DOHH2 (cell line): Measurements from ENCODE around the gene OPA3.

ENCODE experiments used
- H3F3A ChIP-seq: fragments of 200-600 bp; sonication (generic), shearing (Covaris generic); 2 replicates; pipeline ENCODE4 v1.6.0; 2016; ENCODE audit warnings: antibody characterized with exemption, mild to moderate bottlenecking; ENCODE audit not compliant: control insufficient read depth, insufficient read depth
- H3K27ac ChIP-seq: fragments of 200-600 bp; sonication (generic); 2 replicates; pipeline ENCODE4 v1.5.1; 2014; ENCODE audit warnings: low read depth, mild to moderate bottlenecking, low read length, moderate library complexity
- H3K27me3 ChIP-seq: fragments of 200-600 bp; sonication (generic); 2 replicates; pipeline ENCODE4 v1.6.1; 2014; ENCODE audit warnings: mild to moderate bottlenecking, low read length, mixed read lengths; ENCODE audit not compliant: control insufficient read depth
- H3K36me3 ChIP-seq: fragments of 200-600 bp; sonication (generic); 2 replicates; pipeline ENCODE4 v1.6.1; 2014; ENCODE audit warnings: mild to moderate bottlenecking, low read length, moderate library complexity, mixed read lengths; ENCODE audit not compliant: control insufficient read depth
- H3K4me1 ChIP-seq: fragments of 200-600 bp; sonication (generic); 2 replicates; pipeline ENCODE4 v1.6.1; 2014; ENCODE audit warnings: mild to moderate bottlenecking, low read length, mixed read lengths; ENCODE audit not compliant: control insufficient read depth
- H3K4me2 ChIP-seq: fragments of 200-600 bp; sonication (generic); 2 replicates; pipeline ENCODE4 v1.6.0; 2014; ENCODE audit warnings: mild to moderate bottlenecking, low read length, moderate library complexity
- H3K4me3 ChIP-seq: fragments of 200-600 bp; sonication (generic); 2 replicates; pipeline ENCODE4 v1.5.1; 2014; ENCODE audit warnings: mild to moderate bottlenecking, low read length, mixed read lengths
- H3K79me2 ChIP-seq: fragments of 200-600 bp; sonication (generic); 2 replicates; pipeline ENCODE4 v1.6.1; 2014; ENCODE audit warnings: mild to moderate bottlenecking, low read length, mixed read lengths; ENCODE audit not compliant: control insufficient read depth
- H3K9me2 ChIP-seq: fragments of 200-600 bp; sonication (generic); replicated peaks from 2 replicates; pipeline ENCODE4 v1.6.1; 2014; ENCODE audit warnings: mild to moderate bottlenecking, low read length, mixed read lengths; ENCODE audit not compliant: control insufficient read depth
- H3K9me3 ChIP-seq: fragments of 200-600 bp; sonication (generic); 2 replicates; pipeline ENCODE4 v1.6.1; 2014; ENCODE audit warnings: antibody characterized with exemption, low read length, mixed read lengths; ENCODE audit not compliant: control insufficient read depth, insufficient read depth
- H4K20me1 ChIP-seq: fragments of 200-600 bp; sonication (generic); 2 replicates; pipeline ENCODE4 v1.6.0; 2014; ENCODE audit warnings: low read depth, mild to moderate bottlenecking, antibody characterized with exemption, low read length, moderate library complexity; ENCODE audit not compliant: control insufficient read depth, insufficient read depth
- CTCF ChIP-seq: fragments of 200-600 bp; sonication (generic); IDR thresholded peaks from one replicate; pipeline ENCODE4 v1.5.1; 2014; ENCODE audit warnings: antibody characterized with exemption, mild to moderate bottlenecking, low read depth, low read length; ENCODE audit not compliant: poor library complexity, severe bottlenecking
- EZH2phosphoT487 ChIP-seq: fragments of 200-600 bp; sonication (generic); IDR thresholded peaks from 2 replicates; pipeline ENCODE4 v1.6.1; 2017; ENCODE audit warnings: borderline replicate concordance, mild to moderate bottlenecking, antibody characterized with exemption, low read length, moderate library complexity, mixed read lengths

The OPA3 gene

GRCh38 chr19:45595814-45596213 is 11.2 kb upstream of the OPA3 start:
- Histone ChIP-seq H3K27ac (no peak overlapping the region), H3K9me3 (no peaks in the 10 kb centered on the region), H3K27me3 (peaks cover 48% of the 10 kb centered on the region), H4K20me1 (no peaks in the 10 kb centered on the region), H3K4me3 (no peak overlapping the region), H3K36me3 (no peaks in the 10 kb centered on the region), H3F3A (no peaks in the 10 kb centered on the region), H3K4me1 (peaks cover 28% of the 10 kb centered on the region), H3K79me2 (no peaks in the 10 kb centered on the region), H3K4me2 (no peak overlapping the region), H3K9me2 (no peaks in the 10 kb centered on the region)
- no peak for TF ChIP-seq EZH2phosphoT487
- no peak for TF ChIP-seq CTCF

GRCh38 chr19:45593520-45593919 is 8.9 kb upstream of the OPA3 start:
- no peaks in the 10 kb centered on the region for H3K9me3 ChIP-seq
- no peak overlapping the region for H3K4me3 ChIP-seq
- TF ChIP-seq EZH2phosphoT487: no peak
- no peak for TF ChIP-seq CTCF
- no peaks in the 10 kb centered on the region for H3K79me2 ChIP-seq
- peaks cover 11% of the 10 kb centered on the region for H3K4me1 ChIP-seq
- no peaks in the 10 kb centered on the region for H3K9me2 ChIP-seq
- no peaks in the 10 kb centered on the region for H4K20me1 ChIP-seq
- H3K27ac ChIP-seq: no peak overlapping the region
- no peaks in the 10 kb centered on the region; the same call in 1 of the 2 replicates for H3F3A ChIP-seq
- H3K27me3 ChIP-seq: peaks cover 25% of the 10 kb centered on the region
- no peak overlapping the region for H3K4me2 ChIP-seq
- H3K36me3 ChIP-seq: no peaks in the 10 kb centered on the region

GRCh38 chr19:45592366-45592765 is 7.8 kb upstream of the OPA3 start:
- H4K20me1 ChIP-seq: no peaks in the 10 kb centered on the region
- H3K27ac ChIP-seq: no peak overlapping the region
- TF ChIP-seq EZH2phosphoT487: no peak
- no peaks in the 10 kb centered on the region for H3K9me2 ChIP-seq
- peaks cover 14% of the 10 kb centered on the region for H3K27me3 ChIP-seq
- 0 out of 2 replicates have a peak, but pooled peaks cover 4% of the 10 kb centered on the region for H3K4me1 ChIP-seq
- no peaks in the 10 kb centered on the region for H3K9me3 ChIP-seq
- H3K36me3 ChIP-seq: no peaks in the 10 kb centered on the region
- no peaks in the 10 kb centered on the region; the same call in 1 of the 2 replicates for H3F3A ChIP-seq
- no peaks in the 10 kb centered on the region for H3K79me2 ChIP-seq
- H3K4me2 ChIP-seq: no peak overlapping the region
- no peak overlapping the region for H3K4me3 ChIP-seq

GRCh38 chr19:45591638-45592005 is 7.0 kb upstream of the OPA3 start:
- Histone ChIP-seq H3K27ac (no peak overlapping the region), H3K4me2 (no peak overlapping the region), H3K36me3 (no peaks in the 10 kb centered on the region), H3F3A (no peaks in the 10 kb centered on the region; the same call in 1 of the 2 replicates), H4K20me1 (no peaks in the 10 kb centered on the region), H3K4me1 (0 out of 2 replicates have a peak, but pooled peaks cover 4% of the 10 kb centered on the region), H3K9me2 (no peaks in the 10 kb centered on the region), H3K4me3 (no peak overlapping the region), H3K9me3 (no peaks in the 10 kb centered on the region), H3K27me3 (peaks cover 8% of the 10 kb centered on the region), H3K79me2 (no peaks in the 10 kb centered on the region)
- TF ChIP-seq EZH2phosphoT487: no peak
- TF ChIP-seq CTCF: no peak
